Subcutaneous abdominal adipose tissue (tissue), 5 donors: Measurements from ENCODE around the gene RRAS2.

ENCODE experiments used
- H3K27ac ChIP-seq: one replicate; pipeline ENCODE4 v1.7.0; 2013; ENCODE audit warnings: low read depth, mild to moderate bottlenecking, inconsistent platforms, low read length, moderate library complexity
- H3K27me3 ChIP-seq, 5 donors: one replicate each; pipeline ENCODE4 v1.7.0; 2013; ENCODE audit warnings: low read length in 5 of 5, inconsistent platforms in 1 of 5; ENCODE audit not compliant: control insufficient read depth in 5 of 5, insufficient read depth in 4 of 5
- H3K36me3 ChIP-seq, 5 donors: one replicate each; pipeline ENCODE4 v1.7.0; 2013; ENCODE audit warnings: low read length in 5 of 5; ENCODE audit not compliant: control insufficient read depth in 5 of 5, insufficient read depth in 5 of 5
- H3K4me1 ChIP-seq, 5 donors: one replicate each; pipeline ENCODE4 v1.7.0; 2013; ENCODE audit warnings: low read length in 5 of 5, mild to moderate bottlenecking in 3 of 5, moderate library complexity in 1 of 5; ENCODE audit not compliant: control insufficient read depth in 5 of 5, insufficient read depth in 5 of 5
- H3K4me3 ChIP-seq, 5 donors: one replicate each; pipeline ENCODE4 v1.7.0; 2013; ENCODE audit warnings: low read length in 5 of 5, low read depth in 1 of 5
- H3K9ac ChIP-seq, 5 donors: one replicate each; pipeline ENCODE4 v1.7.0; 2013; ENCODE audit warnings: low read length in 5 of 5, mild to moderate bottlenecking in 4 of 5, moderate library complexity in 3 of 5
- H3K9me3 ChIP-seq, 5 donors: one replicate each; pipeline ENCODE4 v1.7.0; 2013; ENCODE audit warnings: low read length in 5 of 5; ENCODE audit not compliant: control insufficient read depth in 5 of 5
- donor health status: healthy.
- donor health status: healthy.
- donor health status: healthy.
- donor health status: healthy.
- donor health status: healthy.

The RRAS2 gene

DNA sequence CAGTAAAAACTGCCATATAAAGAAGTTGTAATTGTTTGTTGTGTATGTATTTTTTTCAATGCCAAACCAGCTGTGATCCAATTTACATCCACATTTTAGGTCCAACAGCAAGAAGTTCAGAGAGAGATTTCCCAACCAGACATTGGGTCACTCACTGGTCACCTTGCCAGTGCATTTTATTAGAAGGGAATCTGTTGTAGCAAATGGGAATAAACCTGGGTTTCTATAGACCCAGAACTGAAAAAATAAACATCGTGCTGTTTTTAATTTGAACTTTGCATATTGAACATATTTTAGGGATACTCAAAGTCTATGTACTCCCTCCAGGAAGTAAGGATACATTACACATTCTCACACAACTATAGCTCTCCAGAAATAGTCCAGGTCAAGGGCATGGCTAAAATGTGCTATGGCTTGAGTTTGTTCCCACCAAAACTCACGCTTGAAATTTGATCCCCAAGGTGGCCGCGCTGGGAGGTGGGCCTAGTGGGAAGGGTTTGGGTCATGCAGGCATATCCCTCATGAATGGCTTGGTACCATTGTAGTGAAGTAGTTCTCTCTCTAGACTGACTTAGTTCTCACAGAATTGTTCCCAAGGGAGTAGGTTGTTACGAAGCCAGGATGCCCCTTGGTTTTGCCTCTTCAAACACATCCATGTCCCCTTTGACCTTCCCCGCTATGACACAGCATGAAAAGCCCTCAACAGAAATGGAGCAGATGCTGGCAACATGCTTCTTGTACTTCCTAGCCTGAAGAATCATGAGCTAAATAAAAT, 90.9 kb downstream of the RRAS2 start:
- no peak overlapping the region for H3K4me3 ChIP-seq
- H3K27ac ChIP-seq = no peak overlapping the region
- peaks cover 0 to 9% (median 0%) of the 10 kb centered on the region in 5 donors for H3K4me1 ChIP-seq
- no peak overlapping the region for H3K9ac ChIP-seq
- H3K27me3 ChIP-seq = no peaks in the 10 kb centered on the region
- H3K9me3 ChIP-seq = no peaks in the 10 kb centered on the region
- peaks cover 0 to 13% (median 11%) of the 10 kb centered on the region in 5 donors for H3K36me3 ChIP-seq

- Histone ChIP-seq H3K4me3 (no peak overlapping the region), H3K9ac (no peak overlapping the region), H3K27me3 (no peaks in the 10 kb centered on the region), H3K9me3 (no peaks in the 10 kb centered on the region), H3K4me1 (peaks cover 0 to 9% (median 0%) of the 10 kb centered on the region in 5 donors), H3K36me3 (peaks cover 0 to 13% (median 11%) of the 10 kb centered on the region in 5 donors), H3K27ac (no peak overlapping the region)
Observed at GRCh38 chr11:14266622-14267021, 92.4 kb downstream of the RRAS2 start.

DNA sequence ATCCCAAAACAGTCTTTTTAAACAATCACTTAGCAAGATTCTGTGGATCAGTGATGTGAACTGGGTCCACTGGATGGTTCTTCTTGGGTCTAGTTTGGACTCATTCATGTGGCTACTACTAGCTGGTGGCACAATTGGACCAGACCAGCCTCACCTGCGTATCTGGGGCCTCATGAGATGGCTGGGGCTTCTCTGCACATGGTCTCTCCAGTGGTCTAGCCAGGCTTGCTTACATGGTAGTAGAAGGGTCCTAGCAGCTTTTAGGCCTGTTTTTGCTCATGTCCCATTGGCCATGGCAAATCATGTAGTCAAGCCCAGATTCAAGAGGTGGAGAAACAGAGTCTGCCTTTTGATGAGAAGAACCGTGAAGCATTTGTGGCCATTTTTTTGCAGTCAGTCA, 94.0 kb downstream of the RRAS2 start:
- Histone ChIP-seq H3K27ac (no peak overlapping the region), H3K9me3 (no peaks in the 10 kb centered on the region), H3K9ac (no peak overlapping the region), H3K4me3 (no peak overlapping the region), H3K27me3 (no peaks in the 10 kb centered on the region), H3K4me1 (peaks cover 0 to 25% (median 9%) of the 10 kb centered on the region in 5 donors), H3K36me3 (peaks cover 0 to 11% (median 10%) of the 10 kb centered on the region in 5 donors)

DNA sequence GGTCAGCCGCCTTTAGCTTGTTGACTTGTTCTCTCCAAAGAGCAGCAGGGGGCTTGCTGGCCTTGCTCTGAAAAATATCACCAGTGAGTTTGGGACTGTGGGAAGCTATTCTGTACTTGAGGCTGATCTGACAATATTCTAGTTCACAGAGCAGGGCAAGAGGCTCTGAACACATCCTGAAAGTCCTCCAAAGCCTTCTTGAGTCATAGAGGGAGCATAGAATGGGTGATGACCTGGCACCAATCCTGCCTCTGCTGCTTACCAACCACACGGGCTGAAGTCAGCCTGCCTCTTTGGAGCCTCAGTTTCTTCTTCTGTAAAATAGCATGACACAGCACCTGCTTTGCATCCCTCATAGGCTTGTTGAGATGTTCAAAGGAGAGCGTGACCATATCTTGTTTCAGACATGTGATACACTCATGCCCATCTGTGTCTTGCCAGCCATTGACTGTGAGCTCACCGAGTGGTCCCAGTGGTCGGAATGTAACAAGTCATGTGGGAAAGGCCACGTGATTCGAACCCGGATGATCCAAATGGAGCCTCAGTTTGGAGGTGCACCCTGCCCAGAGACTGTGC, 96.6 kb downstream of the RRAS2 start:
- Histone ChIP-seq H3K9ac (no peak overlapping the region), H3K27ac (peak overlapping the region; percentile 18), H3K36me3 (peaks cover 0 to 11% (median 9%) of the 10 kb centered on the region in 5 donors), H3K27me3 (no peaks in the 10 kb centered on the region), H3K4me3 (no peak overlapping the region), H3K9me3 (no peaks in the 10 kb centered on the region), H3K4me1 (peaks cover 0 to 41% (median 25%) of the 10 kb centered on the region in 5 donors)

DNA sequence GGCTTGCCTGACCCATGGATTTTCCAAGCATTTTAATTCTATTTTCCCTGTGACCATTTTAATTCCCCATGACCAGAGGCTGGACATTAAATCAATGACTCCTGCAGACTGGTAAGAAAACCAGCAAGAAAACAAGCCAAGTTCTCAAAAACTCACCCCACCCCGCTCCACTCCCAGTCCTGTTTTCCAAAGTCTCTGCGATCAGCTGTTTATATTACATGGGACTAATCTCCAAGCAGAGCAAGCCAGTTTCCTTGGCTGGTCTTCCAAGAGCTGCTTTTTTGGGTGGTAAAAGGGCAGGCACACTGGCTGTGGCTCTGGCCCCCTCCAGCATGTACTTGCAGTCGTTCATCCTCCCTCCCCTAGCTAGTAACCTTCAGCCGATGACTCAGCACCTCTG, 97.9 kb downstream of the RRAS2 start:
- peaks cover 0 to 11% (median 9%) of the 10 kb centered on the region in 5 donors for H3K36me3 ChIP-seq

GRCh38 chr11:14259878-14260277, 99.1 kb downstream of the RRAS2 start:
- H3K9ac ChIP-seq = no peak overlapping the region
- no peaks in the 10 kb centered on the region for H3K9me3 ChIP-seq
- H3K4me3 ChIP-seq = no peak overlapping the region
- H3K27me3 ChIP-seq = no peaks in the 10 kb centered on the region
- H3K36me3 ChIP-seq = peaks cover 0 to 2% (median 0%) of the 10 kb centered on the region in 5 donors
- peaks cover 0 to 51% (median 26%) of the 10 kb centered on the region in 5 donors for H3K4me1 ChIP-seq
- H3K27ac ChIP-seq = no peak overlapping the region

More for the DNA sequence above, 97.9 kb downstream of the RRAS2 start:
- H3K4me1 ChIP-seq = peaks cover 0 to 46% (median 25%) of the 10 kb centered on the region in 5 donors
- peak overlapping the region; percentile 32 for H3K27ac ChIP-seq
- H3K9me3 ChIP-seq = no peaks in the 10 kb centered on the region
- no peak overlapping the region for H3K9ac ChIP-seq
- no peak overlapping the region for H3K4me3 ChIP-seq
- H3K27me3 ChIP-seq = no peaks in the 10 kb centered on the region

GRCh38 chr11:14259186-14259784, 99.7 kb downstream of the RRAS2 start:
- H3K27me3 ChIP-seq = no peaks in the 10 kb centered on the region
- H3K9me3 ChIP-seq = no peaks in the 10 kb centered on the region
- H3K9ac ChIP-seq = no peak overlapping the region
- H3K4me3 ChIP-seq = no peak overlapping the region
- H3K27ac ChIP-seq = no peak overlapping the region
- H3K36me3 ChIP-seq = no peaks in the 10 kb centered on the region
- H3K4me1 ChIP-seq = peaks cover 0 to 57% (median 31%) of the 10 kb centered on the region in 5 donors

DNA sequence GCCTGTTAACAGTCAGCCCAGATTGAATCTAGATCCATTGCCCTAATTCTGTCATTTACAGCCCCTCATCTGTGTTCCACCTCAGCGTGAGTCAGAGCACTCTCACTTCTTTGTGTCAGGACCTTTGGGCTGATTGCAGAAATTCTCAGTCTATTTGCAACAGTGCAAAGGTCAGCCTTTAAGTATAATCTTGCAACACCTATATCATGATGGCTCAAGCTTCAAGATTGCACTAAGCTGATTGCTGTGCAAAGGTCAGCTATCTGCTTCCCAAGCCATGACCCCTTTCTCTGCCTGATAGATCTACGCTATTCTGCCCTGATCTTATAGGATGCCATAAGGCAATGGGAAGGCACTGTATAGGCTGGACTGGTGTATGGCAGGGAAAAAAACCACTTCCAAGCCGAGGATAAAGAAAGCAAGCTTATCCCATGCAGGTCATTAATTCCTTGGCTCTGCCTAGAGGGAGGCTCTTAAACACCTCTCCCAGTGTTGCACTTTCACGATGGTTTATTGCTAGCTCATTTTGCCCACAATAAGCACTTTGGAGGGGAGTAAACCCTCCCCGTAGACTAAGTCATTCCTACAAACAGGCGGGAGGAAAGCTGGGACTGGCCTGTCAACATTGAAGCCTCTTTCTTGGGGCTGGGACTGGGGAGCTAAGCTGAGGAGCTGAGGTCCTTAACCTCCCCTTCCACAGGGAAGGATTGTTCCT, 100.6 kb downstream of the RRAS2 start:
- Histone ChIP-seq H3K4me1 (peaks cover 0 to 59% (median 35%) of the 10 kb centered on the region in 5 donors), H3K36me3 (no peaks in the 10 kb centered on the region), H3K4me3 (no peak overlapping the region), H3K9ac (no peak overlapping the region), H3K9me3 (no peaks in the 10 kb centered on the region), H3K27ac (peak overlapping the region; percentile 71), H3K27me3 (no peaks in the 10 kb centered on the region)

DNA sequence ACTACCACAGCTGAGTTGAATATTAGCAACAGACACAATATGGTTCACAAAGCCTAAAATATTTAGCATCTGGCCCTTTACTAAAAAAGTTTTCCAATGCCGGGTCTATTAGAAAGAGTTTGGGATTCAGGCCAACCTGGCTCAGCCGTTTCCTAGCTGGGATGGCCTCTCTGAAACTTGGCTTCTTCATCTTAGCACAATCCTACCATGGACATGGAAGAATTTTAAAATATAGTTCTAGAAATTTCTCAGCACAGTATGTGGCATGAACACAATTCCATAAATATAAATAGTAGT, 103.8 kb downstream of the RRAS2 start:
- H3K9me3 ChIP-seq = no peaks in the 10 kb centered on the region

More for the DNA sequence above, 103.8 kb downstream of the RRAS2 start:
- no peak overlapping the region for H3K4me3 ChIP-seq
- no peaks in the 10 kb centered on the region for H3K27me3 ChIP-seq
- no peak overlapping the region for H3K9ac ChIP-seq
- H3K36me3 ChIP-seq = no peaks in the 10 kb centered on the region
- peak overlapping the region; percentile 4 for H3K27ac ChIP-seq
- H3K4me1 ChIP-seq = peaks cover 0 to 50% (median 34%) of the 10 kb centered on the region in 5 donors
